NCI-H524 treated with DMSO at 0.1 percent for 48 hours (cell line): ENCODE results near the gene PTPRN2.
"Not testable (repeated sequence)": the region's sequence is repeated elsewhere in the genome, so short reads cannot be mapped to it uniquely, and the experiment has no call there.

Source experiments
- DNase-seq: peaks from one replicate; lab custom pipeline; 2025; lab: John Stamatoyannopoulos, UW

Gene PTPRN2

GRCh38 chr7:158532093-158532627, 55.5 kb downstream of the PTPRN2 start:
- DNase-seq, result no peak

GRCh38 chr7:158531661-158532060, 56.0 kb downstream of the PTPRN2 start:
- no peak for DNase-seq

GRCh38 chr7:158530800-158531609, 56.6 kb downstream of the PTPRN2 start:
- DNase-seq, result no peak

- DNase-seq, result no peak
Observed at GRCh38 chr7:158529181-158530096, 58.2 kb downstream of the PTPRN2 start.

- DNase-seq, result no peak
Observed at GRCh38 chr7:158527915-158528502, 59.6 kb downstream of the PTPRN2 start.

- no peak for DNase-seq
Observed at GRCh38 chr7:158527495-158527894, 60.1 kb downstream of the PTPRN2 start.

GRCh38 chr7:158527038-158527437, 60.6 kb downstream of the PTPRN2 start:
- no peak for DNase-seq

GRCh38 chr7:158526531-158526930, 61.1 kb downstream of the PTPRN2 start:
- DNase-seq, result no peak

- no peak for DNase-seq
Observed at GRCh38 chr7:158525648-158526484, 61.8 kb downstream of the PTPRN2 start.

GRCh38 chr7:158524749-158525635, 62.6 kb downstream of the PTPRN2 start:
- no peak for DNase-seq

- not testable (repeated sequence) for DNase-seq
Observed at GRCh38 chr7:158524286-158524685, 63.3 kb downstream of the PTPRN2 start.

GRCh38 chr7:158523877-158524276, 63.7 kb downstream of the PTPRN2 start:
- DNase-seq, result not testable (repeated sequence)

- not testable (repeated sequence) for DNase-seq
Observed at GRCh38 chr7:158523165-158523856, 64.3 kb downstream of the PTPRN2 start.

GRCh38 chr7:158521795-158522194, 65.8 kb downstream of the PTPRN2 start:
- DNase-seq, result not testable (repeated sequence)

GRCh38 chr7:158520825-158521224, 66.8 kb downstream of the PTPRN2 start:
- no peak for DNase-seq

- no peak for DNase-seq
Observed at GRCh38 chr7:158519633-158520174, 67.9 kb downstream of the PTPRN2 start.

- DNase-seq, result no peak
Observed at GRCh38 chr7:158518980-158519632, 68.5 kb downstream of the PTPRN2 start.

GRCh38 chr7:158517571-158517970, 70.1 kb downstream of the PTPRN2 start:
- no peak for DNase-seq

GRCh38 chr7:158517072-158517471, 70.6 kb downstream of the PTPRN2 start:
- DNase-seq, result no peak
